ENCODE measurements around the gene EVC2. TPM values are rescaled to one million over a fixed set of nuclear protein-coding genes. Genes with fewer than 3 reads are reported as not detected.

The EVC2 gene
- total and polyA plus RNA-seq, 8 donors, result 4.1 to 11.0 (median 9.4) TPM

GRCh38 chr4:5544762-5545161 lies 163.6 kb downstream of the EVC2 start:
- no peak for TF ChIP-seq CTCF (IDR thresholded peaks at IDR 0.05)
- intact Hi-C loops (cut with DNase I), result no loop called here
- no peak for ATAC-seq
- Histone ChIP-seq H3K27ac (no peak overlapping the region), H3K4me1 (no peaks in the 10 kb centered on the region), H3K4me3 (no peak overlapping the region), H3K27me3 (no peaks in the 10 kb centered on the region), H3K36me3 (no peaks in the 10 kb centered on the region), H3K9me3 (peaks cover 0 to 17% of the 10 kb centered on the region in 2 donors)
- no peak for DNase-seq

GRCh38 chr4:5543681-5544080 lies 164.7 kb downstream of the EVC2 start:
- H3K9me3 ChIP-seq, result peaks cover 0 to 17% of the 10 kb centered on the region in 2 donors
- no peaks in the 10 kb centered on the region for H3K4me1 ChIP-seq
- ATAC-seq (no peak), DNase-seq (no peak)
- no peak for TF ChIP-seq CTCF (IDR thresholded peaks at IDR 0.05)
- H3K4me3 ChIP-seq, result no peak overlapping the region
- H3K27me3 ChIP-seq, result no peaks in the 10 kb centered on the region
- no peak overlapping the region for H3K27ac ChIP-seq
- no peaks in the 10 kb centered on the region for H3K36me3 ChIP-seq
- intact Hi-C loops (cut with DNase I), result no loop called here

GRCh38 chr4:5541169-5541568 lies 167.2 kb downstream of the EVC2 start:
- no peaks in the 10 kb centered on the region for H3K27me3 ChIP-seq
- H3K9me3 ChIP-seq, result no peaks in the 10 kb centered on the region
- ATAC-seq (no peak), DNase-seq (no peak)
- H3K4me3 ChIP-seq, result no peak overlapping the region
- no peaks in the 10 kb centered on the region for H3K4me1 ChIP-seq
- no peak for TF ChIP-seq CTCF (IDR thresholded peaks at IDR 0.05)
- intact Hi-C loops (cut with DNase I), result no loop called here
- no peak overlapping the region for H3K27ac ChIP-seq
- no peaks in the 10 kb centered on the region for H3K36me3 ChIP-seq

GRCh38 chr4:5539584-5539983 lies 168.8 kb downstream of the EVC2 start:
- H3K9me3 ChIP-seq, result peaks cover 0 to 11% of the 10 kb centered on the region in 2 donors
- no peak overlapping the region for H3K4me3 ChIP-seq
- H3K36me3 ChIP-seq, result no peaks in the 10 kb centered on the region
- DNase-seq, result no peak
- no peak overlapping the region for H3K27ac ChIP-seq
- H3K4me1 ChIP-seq, result no peaks in the 10 kb centered on the region
- H3K27me3 ChIP-seq, result no peaks in the 10 kb centered on the region
- intact Hi-C loops (cut with DNase I), result no loop called here
- no peak for TF ChIP-seq CTCF (IDR thresholded peaks at IDR 0.05)
- no peak for ATAC-seq

- DNase-seq (no peak), ATAC-seq (no peak)
- intact Hi-C loops (cut with DNase I), result no loop called here
- no peaks in the 10 kb centered on the region for H3K4me1 ChIP-seq
- H3K36me3 ChIP-seq, result no peaks in the 10 kb centered on the region
- H3K27ac ChIP-seq, result no peak overlapping the region
- no peak overlapping the region for H3K4me3 ChIP-seq
- H3K9me3 ChIP-seq, result peaks cover 0 to 11% of the 10 kb centered on the region in 2 donors
- H3K27me3 ChIP-seq, result no peaks in the 10 kb centered on the region
- TF ChIP-seq CTCF (IDR thresholded peaks at IDR 0.05), result no peak
Observed at GRCh38 chr4:5532100-5532499, 176.3 kb downstream of the EVC2 start.
